Right hindlimb (tissue), 1 donor: ENCODE results near the gene ERFE.
A peak's percentile ranks its signal among the peaks of the same experiment; 100 is the strongest.
"Not testable (repeated sequence)": the region's sequence is repeated elsewhere in the genome, so short reads cannot be mapped to it uniquely, and the experiment has no call there.

Experiments
- DNase-seq: peaks from one replicate; pipeline ENCODE4 v3.0.0-alpha.2; 2018

The ERFE gene

DNA sequence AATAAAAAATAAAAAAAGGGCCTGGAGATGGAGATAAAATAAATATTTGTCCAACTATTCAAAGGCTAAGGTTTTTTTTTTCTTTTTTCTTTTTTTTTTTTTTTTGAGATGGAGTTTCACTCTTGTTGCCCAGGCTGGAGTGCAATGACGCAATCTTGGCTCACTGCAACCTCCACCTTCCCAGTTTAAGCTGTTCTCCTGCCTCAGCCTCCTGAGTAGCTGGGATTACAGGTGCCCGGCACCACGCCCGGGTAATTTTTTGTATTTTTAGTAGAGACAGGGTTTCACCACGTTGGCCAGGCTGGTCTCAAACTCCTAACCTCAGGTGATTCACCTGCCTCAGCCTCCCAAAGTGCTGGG is 12.3 kb downstream of the ERFE start:
- not testable (repeated sequence) for DNase-seq

DNA sequence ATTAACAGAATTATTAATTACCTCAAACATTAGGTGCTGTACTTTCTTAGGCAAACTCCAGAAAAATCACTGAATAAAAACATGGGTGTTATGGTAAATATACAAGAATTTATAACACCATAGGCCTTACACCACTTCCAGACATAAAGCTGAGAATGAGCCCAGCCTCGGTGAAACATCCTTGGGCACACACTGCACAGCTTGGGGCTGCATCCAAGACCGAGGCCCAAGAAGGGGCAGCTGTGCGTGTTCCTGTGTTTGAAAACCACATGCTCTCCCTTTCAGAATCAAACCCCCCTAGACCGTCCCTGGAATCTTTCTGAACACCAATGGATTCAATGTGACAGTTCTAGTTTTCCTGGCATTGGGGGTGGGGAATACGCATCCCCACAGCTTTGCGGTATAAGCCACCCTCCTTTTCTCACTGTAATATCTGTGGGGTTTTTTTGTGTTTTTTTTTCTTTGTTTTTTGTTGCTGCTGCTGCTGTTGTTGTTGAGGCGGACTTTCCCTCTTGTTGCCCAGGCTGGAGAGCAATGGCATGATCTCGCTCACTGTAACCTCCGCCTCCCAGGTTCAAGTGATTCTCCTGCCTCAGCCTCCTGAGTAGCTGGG is 12.9 kb downstream of the ERFE start:
- DNase-seq: no peak

DNA sequence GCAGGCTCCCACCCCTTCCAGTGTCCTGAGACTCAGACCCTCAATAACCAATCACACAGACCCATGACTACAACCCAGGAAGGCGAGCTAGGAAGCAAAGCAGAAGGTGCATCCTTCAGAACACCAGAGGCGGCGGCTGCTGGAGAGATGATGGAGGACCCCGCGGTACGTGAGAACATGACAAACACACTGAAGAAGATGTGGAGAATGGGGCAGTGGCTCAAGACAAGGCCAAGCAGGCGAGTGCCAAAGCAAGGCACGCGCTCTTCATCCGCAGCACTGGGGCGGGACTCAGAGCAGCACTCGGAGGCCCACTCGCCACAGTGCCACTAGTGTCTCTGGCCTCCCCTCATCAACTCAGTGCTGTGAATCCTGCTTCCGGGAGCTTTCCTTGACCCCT is 13.7 kb downstream of the ERFE start:
- DNase-seq: no peak

DNA sequence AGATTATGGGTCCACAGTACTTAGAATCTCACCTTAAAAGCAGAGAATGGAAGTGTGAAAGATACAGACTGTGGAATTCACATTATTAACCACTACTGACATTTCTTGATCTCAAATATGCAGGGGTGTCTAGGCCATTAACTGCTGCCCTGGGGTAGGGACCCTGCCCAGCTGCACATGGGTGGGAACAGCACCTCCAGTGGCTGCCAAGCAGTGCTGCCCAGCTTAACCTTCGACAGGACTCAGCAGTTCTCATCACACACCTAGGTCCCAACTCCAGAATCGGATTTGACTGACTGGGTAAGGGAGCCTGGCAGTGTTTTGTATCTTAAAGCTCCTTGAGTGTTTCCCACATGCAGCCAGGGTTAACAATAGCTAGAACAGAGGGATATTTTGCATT is 14.9 kb downstream of the ERFE start:
- DNase-seq: no peak

DNA sequence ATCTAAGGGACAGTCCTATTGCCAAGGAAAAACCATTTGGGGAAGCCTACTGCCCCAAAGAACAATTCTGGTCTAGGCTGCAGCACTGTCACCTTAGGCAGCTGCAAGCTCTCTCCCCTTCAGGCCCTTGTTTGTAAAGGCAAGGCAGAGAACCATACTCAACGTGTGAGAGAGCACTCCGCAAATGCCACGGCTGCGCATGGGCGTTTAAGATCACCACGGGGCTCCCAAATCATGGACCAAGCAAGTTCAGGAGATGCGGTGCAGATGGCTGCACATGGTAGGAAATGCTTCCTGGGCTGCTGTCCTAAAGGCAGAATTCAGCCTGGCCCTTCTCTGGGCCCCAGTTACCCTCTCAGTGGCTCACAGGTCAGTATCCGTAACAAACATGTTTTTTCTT is 15.5 kb downstream of the ERFE start:
- no peak for DNase-seq

DNA sequence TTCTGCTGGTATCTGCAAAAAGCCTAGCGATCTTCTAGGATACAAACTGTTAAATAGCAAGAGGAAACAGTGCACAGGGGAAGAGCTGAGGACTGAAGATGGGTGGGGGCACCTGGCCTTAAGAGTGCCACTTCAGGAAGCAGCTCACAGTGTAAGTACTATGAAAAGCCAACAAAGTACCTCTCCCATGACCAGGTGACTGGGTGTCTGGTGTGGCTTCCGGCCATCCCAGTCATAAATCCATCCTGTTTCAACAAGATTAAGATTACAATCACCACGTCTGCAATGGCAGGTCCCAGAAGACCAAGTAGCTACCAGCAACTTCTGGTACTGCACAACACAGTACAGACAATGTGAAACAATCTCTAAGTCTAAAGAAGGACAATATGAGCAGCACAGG is 15.9 kb downstream of the ERFE start:
- no peak for DNase-seq

DNA sequence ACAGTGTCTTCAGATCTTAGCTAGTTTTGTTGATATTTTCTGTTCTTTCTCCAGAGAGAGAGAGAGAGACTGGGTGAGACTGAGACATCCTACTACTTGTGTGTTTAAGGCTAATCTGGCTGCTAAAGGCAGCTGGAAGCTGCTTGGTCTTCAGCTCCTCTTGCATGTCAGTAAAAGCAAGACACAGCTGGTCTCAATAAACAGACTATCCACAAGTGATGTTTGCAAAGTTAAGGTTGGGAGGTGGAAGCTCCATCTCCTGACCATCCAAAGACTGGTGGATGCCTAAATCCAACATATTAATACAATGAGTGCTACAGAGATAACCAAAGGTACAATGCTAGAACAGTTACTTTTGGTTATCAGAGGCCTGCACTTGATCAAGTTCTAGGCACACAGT is 17.8 kb downstream of the ERFE start:
- DNase-seq: no peak

DNA sequence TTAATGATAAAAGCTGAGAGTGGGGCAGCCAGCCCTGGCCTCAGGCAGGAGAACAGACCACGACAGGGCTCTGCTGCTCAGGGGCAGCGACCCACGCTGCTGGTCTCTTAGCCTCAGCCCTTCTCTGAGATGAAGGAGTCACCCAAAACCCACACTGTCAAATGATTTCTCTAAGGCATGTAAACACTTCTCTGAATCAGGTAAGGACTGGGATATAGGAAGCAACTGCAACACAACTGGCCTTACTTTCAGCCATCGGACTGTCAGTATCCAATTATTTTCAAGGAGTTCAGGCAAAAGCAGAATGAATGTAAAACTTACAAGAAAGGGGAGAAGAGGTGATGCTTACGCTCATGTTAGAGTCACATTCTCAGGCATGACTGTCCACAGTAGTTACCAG is 21.8 kb downstream of the ERFE start:
- no peak for DNase-seq

DNA sequence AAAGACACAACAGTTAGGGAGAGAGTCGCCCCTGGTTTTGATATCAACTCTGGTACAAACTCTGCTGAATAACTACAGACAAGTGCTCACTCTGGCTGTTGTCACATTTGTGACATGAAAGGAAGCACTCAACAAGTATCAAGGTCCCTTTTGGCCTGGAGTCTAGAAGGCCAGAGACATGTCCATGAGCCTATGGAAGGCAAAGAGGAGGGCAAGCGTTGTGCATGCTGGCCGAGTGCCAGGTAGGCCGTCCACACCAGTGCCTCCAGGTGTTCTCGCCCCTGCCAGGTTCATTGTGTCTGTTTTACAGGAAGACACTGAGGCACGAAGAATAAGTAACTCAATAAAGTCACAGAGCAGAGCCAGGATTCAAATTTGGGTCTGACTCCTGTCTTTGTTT is 23.6 kb downstream of the ERFE start:
- DNase-seq: no peak

DNA sequence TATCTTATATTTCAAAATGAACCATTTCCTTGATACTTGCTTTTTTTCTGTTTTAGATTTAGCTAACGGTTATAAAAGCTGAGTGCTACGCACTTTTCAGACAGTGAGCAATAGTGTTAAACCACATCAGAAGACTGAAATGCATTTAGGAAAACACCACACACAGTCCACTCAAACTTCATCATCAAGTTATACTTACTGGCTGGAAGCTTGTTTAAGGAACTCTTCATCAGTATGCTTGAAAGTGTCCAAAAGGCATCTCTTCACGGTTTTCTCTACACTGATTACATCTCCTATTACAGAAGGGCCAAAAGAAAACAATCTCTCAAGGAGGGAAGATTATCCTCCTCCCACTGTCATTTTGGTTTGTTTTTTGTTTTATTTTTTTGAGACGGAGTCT is 25.1 kb downstream of the ERFE start:
- no peak for DNase-seq

DNA sequence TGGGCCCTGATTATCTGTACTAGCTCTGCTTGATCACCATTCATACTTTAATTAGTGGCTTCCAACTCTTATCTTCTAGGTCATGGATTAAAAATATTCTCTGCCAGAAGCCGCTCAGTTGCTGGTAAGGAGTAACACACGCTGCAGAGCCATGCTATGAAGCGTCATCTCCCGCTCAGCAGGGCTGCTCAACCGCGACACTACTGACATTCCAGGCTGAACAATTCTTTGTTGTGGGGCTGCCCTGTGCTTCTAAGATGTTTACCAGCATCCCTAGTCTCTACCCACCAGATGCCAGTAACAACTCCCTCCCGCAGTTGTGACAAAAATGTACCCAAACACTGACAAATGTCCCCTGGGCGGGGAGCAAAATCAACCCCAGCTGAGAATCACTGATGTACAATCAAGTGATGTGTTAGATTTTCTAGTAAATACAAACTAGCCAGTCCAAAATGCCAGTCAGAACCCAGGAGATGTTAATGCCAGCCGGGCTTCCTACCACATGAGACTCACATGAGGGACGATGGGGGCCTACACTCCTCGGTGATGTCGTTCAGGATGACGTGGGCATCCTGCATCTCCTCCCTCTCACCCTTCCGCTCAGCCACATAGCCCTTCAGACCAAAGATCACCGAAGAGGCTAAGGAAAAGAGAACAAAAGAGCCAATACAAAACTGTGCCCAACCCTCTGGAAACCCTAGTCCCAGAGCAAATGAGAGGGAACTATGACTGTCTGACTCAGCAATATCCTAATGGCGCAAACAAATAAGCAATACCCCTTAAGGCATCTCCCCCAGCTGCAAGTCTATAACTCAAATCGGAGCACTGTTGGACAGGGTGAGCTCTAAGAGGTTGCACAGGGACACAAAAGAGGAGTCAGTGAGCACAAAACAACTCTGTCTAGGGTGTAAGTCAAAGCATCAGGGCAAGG is 29.1 kb downstream of the ERFE start:
- DNase-seq: no peak

DNA sequence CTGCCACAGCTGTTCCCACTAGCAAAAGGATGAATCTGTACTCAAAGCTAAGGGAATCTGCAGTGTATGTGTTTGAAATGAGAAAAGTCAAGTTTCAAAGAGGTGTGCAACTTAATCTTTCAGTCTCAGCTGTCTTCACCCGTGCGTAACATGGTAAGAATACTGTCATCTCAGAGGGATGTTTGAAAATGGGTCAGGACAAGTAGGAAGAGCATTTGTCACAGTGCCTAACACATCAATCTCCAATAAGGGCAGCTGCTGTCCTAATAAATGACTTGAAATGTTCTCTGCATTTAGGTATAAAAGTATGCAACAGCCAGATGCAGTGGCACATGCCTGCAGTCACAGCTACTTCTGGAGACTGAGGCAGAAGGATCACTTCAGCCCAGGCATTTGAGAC is 31.7 kb downstream of the ERFE start:
- DNase-seq: no peak

DNA sequence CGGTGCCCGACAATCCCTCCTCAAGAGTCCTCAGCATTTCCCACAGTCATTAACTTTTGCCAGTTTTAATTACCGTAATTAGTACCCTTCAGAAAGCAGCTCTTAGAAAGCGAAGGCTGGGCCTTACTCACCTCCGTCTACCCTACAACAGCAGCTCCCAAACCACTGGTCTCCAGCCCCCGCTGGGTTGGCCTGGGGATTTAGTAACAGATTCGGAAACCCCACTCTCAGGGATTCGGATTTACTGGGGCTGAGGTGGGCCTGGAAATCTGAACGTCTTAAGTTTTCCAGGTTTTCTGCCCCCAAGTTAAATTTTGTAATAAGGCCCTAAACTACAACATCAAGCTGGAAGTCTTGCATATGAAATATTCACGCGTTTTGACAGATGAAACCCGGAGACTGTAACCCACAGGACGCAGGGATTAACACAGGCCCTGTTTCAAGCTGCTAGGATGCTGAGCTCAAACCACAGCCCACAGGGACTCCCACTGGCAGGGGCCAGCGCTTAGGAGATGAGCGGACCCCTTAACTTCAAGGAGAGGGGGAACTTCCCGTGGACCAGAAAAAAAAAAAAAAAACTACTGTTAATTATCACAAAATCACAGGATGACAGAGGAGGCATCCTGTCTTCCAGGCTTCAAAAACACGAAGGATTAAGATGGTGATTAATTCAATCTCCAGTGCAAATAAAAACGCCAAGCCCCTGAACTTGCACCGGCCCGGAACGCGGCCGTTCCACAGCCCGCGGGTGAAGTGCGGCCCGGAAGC is 43.7 kb downstream of the ERFE start:
- peak; percentile 33 for DNase-seq

DNA sequence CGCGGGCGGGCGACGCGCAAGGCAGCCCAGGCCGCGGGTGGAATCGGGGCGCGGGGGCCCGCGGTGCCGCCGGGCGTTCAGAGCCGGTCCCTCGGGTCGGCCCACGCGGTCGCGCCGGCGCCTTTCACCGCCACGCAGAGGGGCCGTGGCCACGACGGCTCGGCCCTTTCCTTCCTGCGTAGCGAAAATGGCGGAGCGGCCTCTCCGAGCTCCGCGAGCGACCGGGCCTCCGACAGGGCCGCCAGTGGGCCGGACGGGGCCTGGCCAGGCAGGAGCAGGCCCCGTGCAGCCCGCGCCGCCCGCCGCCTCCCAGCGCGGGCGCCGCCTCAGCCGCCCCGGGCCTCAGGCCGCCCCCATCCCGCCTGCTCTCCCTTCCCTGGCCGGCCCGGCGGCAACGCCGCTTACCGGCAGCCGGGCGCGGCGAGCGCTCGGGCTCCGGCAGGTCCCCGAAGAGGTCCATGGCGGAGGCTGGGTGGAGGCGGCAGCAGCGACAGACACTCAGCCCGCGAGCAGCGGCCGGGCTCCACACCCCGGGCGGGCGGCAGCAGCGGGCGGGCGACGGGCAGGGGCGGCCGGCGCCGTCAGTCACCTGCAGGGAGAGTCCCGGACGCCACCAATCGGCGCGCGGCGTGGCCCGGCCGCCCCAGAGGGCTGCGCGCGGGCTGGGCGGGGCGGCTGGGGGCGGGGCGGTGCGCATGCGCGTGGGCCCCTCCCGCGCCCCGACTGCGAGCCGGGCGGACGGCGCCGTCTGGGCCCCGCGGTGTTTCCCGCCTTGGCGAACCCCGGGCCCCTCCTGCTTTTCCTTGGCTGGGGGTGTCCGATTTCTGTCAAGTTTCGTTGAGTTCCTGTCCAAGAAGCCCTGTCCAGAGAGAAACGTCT is 44.6 kb downstream of the ERFE start, which contains the start of gene ILKAP:
Gene ILKAP (minus strand): TSS at position 602 of the 879 bp plus-strand sequence. CDS start 142 bp downstream, at position 460.
- DNase-seq: peak; percentile 92

DNA sequence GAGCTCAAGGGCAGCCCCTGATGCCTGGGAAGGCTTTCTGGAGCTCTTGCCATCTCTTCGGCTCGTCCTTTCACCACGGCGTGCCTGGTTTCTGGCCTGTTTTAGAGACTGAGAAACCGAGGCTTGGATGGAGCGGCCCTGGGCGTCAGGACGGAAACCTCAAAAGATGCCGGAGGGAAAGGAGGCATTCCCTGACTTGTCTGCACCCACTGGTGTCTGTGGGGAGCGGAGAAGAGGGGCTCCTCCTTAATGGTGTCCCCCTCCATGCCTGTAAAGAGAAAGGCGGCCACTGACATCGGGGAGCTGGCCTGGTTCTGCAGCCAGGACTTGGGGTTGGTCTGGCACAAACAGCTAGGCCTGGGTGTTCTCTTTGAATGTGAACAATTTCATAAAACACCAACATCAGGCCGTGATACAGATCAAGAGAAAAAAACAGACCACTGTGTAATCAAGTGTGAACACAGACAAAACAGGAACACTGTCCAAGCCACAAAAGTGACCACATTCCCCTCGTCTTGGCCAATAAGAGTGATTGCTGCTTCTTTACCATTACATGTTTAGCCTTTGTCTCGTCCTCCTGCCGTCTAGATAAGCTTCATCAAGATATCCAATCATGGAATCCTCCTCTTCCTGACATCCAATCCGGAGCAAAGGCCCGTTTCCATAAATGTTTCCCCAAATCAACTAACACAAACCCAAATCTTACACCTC is 45.4 kb downstream of the ERFE start:
- DNase-seq: no peak

DNA sequence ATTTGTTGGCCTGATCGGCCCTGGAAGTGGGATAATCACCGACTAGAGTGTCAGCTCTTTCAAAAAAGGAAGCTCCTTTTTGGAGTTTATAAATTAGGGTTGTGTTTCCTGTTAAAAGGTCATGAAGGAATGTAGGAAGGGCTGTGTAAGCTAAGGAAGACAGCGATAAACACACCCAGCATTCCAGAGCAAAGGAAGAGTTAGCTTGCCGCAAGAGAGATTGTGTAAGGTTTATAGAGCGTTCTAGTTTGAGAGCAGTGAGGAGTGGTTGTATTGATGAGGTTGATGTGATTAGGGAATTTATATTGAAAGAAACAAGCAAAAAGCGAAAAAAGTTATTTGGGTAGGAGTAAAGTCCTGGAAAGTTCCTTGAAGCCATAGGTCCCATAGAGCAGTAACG is 48.2 kb downstream of the ERFE start:
- DNase-seq: no peak

DNA sequence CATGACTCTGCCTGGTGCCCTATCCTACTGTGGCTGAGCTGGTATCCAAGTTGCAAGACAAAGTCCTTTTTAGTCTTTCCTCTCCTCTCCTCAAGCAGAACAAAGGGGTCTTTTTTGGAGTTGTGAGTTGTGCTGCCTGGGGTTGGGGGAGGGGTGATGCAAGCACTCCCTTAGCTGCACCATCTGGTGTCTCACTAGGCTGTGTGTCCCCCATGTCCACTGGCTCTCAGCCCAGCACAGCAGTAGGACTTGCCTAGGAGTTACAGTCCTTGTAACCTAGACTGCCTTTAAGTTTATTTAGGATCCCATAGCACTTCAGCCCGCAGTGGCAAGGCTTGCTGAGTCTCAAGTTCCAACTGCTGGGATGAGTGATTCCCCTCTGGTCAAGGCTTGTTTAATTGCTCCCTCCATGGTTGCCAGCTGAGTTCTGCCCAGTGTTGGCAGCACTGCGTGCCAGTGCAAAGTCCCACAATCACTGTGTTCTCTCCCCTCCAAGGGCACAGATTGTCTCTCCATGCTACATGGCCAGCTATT is 57.9 kb downstream of the ERFE start:
- peak; percentile 67 for DNase-seq
